Esophagus muscularis mucosa (tissue), 3 donors: ENCODE data around the gene JARID2.

Experiments
- CTCF ChIP-seq, 3 experiments: fragments of 200-600 bp in 2 of 3; fragments of 450-650 bp in 1 of 3; sonication (generic) in 2 of 3; IDR thresholded peaks; one replicate each; pipeline ENCODE4 v1.5.1; 2017 to 2019; ENCODE audit warnings: antibody characterized with exemption in 3 of 3, mild to moderate bottlenecking in 2 of 3, moderate library complexity in 1 of 3
- POLR2AphosphoS5 ChIP-seq, 2 donors: sonication (generic); formaldehyde crosslinking; IDR thresholded peaks; one replicate each; pipeline ENCODE4 v1.6.1; 2017; ENCODE audit warnings: antibody characterized with exemption in 2 of 2

GRCh38 chr6:15427331-15428070 is 181.6 kb downstream of the JARID2 start:
- TF ChIP-seq CTCF (IDR thresholded peaks at IDR 0.05) (no peak), POLR2AphosphoS5 (IDR thresholded peaks at IDR 0.05) (no peak)
